Testis (tissue), 2 donors: ENCODE data around the gene PERP.
"Not testable (repeated sequence)": the region's sequence is repeated elsewhere in the genome, so short reads cannot be mapped to it uniquely, and the experiment has no call there.

Experiments used
- CTCF ChIP-seq, 3 experiments: fragments of 450-650 bp in 2 of 3; fragments of 200-600 bp in 1 of 3; sonication (generic) in 1 of 3; IDR thresholded peaks; one replicate each; pipeline ENCODE4 v1.5.1; 2016 to 2019; ENCODE audit warnings: antibody characterized with exemption in 3 of 3, mild to moderate bottlenecking in 2 of 3, moderate library complexity in 1 of 3
- POLR2A ChIP-seq: fragments of 450-650 bp; IDR thresholded peaks from one replicate; pipeline ENCODE4 v1.6.1; 2017; ENCODE audit warnings: antibody characterized with exemption, mild to moderate bottlenecking, moderate library complexity

GRCh38 chr6:138119229-138119628 is 12.0 kb upstream of the PERP start:
- not testable (repeated sequence) for TF ChIP-seq CTCF (IDR thresholded peaks at IDR 0.05); POLR2A
